HEK293T (cell line): ENCODE results near the gene POLDIP2.

Source experiments
- ARNT ChIP-seq: fragments of 450-650 bp; IDR thresholded peaks from 2 replicates; pipeline ENCODE4 v1.6.1; 2017; ENCODE audit warnings: mild to moderate bottlenecking
- BHLHE40 ChIP-seq: fragments of 450-650 bp; IDR thresholded peaks from 2 replicates; pipeline ENCODE4 v1.6.1; 2016; ENCODE audit warnings: mild to moderate bottlenecking, moderate library complexity, borderline replicate concordance
- ELF4 ChIP-seq: fragments of 450-650 bp; IDR thresholded peaks from 2 replicates; pipeline ENCODE4 v1.6.1; 2017; ENCODE audit warnings: antibody characterized with exemption
- FOXK2 ChIP-seq: fragments of 450-650 bp; IDR thresholded peaks from 2 replicates; pipeline ENCODE4 v1.6.1; 2016; ENCODE audit warnings: mild to moderate bottlenecking
- FOXM1 ChIP-seq: fragments of 450-650 bp; IDR thresholded peaks from 2 replicates; pipeline ENCODE4 v1.6.1; 2017; ENCODE audit warnings: mild to moderate bottlenecking, borderline replicate concordance
- HDGF ChIP-seq: fragments of 450-650 bp; IDR thresholded peaks from 2 replicates; pipeline ENCODE4 v1.6.1; 2017; ENCODE audit warnings: antibody characterized with exemption, borderline replicate concordance
- SUZ12 ChIP-seq: fragments of 450-650 bp; IDR thresholded peaks from 2 replicates; pipeline ENCODE4 v1.6.1; 2016; ENCODE audit warnings: mild to moderate bottlenecking
- TARDBP ChIP-seq: fragments of 450-650 bp; IDR thresholded peaks from 2 replicates; pipeline ENCODE4 v1.6.1; 2016

DNA sequence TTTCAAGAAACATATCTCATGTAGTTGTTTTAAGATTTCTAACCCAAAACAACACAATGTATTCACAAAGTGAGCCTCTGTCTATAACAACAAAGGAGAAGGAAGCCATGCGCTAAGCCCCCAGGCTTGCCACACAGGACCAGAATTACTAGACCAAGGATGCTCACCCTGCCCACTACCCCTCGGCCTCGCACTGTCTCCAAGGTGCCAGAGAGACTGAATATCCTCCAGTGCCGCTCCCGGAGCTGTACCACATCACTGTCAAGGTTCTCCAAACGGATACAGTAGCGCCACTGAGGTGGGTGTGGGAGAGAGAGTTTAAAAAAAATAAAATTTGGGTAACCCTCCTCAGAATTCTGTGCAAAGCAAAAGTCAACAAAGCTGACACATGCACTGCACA, 7.1 kb downstream of the POLDIP2 start:
- TF ChIP-seq ARNT (no peak), TARDBP (no peak), SUZ12 (no peak), FOXM1 (no peak), HDGF (no peak), FOXK2 (no peak), BHLHE40 (no peak), ELF4 (no peak)
